Stimulated activated CD8-positive, alpha-beta memory T cell treated with anti-CD3 and anti-CD28 coated beads, Interleukin-7, amount 100 ng/mL, for 24 hours (primary cell): ENCODE measurements around the gene IKBKE.

ENCODE experiments used
- DNase-seq: peaks from one replicate; pipeline ENCODE4 v3.0.0-alpha.2; 2020; ENCODE audit warnings: low read depth

Gene IKBKE

DNA sequence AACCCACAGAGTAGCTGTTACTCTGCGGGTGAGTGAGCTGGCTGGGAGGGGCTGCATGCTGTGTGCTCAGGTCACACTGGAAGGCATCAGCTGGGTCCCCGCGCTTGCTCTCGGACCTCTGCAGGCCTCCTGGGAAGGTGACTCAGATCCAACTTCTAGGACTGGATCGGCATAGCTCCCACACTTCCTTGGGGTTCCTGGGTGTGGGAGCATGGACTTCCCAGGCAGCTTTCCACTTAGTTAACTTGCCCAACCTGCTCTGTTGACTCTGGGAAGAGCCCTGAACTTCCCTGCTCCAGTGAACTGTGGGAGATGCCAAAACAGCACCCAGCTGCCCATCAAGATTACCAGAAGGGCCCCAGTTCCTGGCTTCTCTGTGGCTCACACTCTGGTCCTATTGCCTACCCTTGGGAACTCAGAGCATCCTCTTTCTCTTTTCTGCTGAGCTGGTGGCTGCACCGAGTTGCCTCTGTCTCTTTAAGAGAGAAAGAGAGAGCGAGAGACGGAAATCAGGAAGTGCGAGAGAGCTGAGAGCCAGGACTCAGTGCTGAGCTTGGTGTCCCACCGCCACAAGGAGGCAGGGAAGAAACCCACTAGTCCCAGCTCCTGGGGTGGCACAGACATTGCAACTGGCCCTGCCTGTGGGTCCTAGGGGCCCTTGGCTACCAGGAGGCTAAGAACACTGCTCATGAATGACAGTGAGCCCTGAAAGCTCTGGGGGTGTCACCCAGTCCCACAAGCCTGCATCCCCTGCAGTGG, at the start of gene IKBKE:
IKBKE (plus strand) TSS at position 544 of the 759 bp plus-strand sequence. CDS start 2,752 bp downstream, outside the sequence.
- no peak for DNase-seq

DNA sequence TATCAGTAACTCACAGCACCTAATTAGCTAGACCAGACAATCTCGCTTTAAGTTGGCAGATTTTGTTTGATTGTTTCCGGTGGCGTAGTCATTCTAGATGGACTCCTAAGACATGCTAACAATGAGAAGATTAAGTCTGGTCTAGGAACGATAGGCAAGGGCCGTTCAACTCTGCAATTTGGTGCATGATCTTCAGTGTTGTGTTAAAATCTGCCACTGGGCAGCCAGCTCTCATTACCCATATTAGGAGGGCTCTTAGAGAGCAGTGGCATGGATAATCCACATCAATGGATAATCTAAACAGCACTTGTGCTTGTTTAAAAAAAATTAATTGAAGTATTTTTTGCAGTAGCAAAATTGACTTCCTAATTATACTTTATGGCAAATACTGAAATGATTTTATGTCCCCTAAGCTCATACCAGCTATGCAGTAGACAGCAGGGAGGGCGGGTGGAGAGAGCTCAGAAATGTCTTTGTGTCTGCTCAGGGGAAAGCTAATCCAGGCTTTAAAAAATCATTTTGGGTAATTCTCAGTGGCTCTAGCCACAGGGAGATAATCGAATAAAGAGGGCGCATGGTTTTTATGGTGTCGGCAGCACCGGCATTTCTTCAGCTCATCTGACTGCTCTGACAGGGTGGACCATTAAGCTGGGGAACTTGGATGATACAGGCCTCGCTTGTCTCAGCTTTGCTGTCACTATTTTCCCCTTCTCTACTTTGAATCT, 48.5 kb upstream of the IKBKE start:
- no peak for DNase-seq

DNA sequence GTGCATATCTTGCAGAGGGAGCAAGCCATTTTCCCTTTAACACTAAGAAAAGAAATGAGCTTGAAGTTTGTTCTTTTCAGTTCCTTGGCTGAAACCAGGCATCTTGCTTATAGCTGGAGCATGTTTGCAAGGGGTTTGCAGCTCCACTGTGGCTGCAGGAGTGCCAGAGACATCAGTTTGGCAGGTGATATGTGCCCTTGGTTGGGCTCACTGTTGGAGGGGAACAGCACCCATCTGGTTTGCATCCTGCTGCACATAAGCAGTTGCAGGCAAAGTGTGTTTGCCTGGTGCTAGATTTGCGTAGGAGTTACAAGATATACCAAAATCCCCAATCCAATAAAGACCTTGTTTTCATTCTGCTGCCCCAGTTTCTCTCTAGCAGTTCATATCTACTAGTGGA, 47.8 kb upstream of the IKBKE start:
- DNase-seq, result no peak

DNA sequence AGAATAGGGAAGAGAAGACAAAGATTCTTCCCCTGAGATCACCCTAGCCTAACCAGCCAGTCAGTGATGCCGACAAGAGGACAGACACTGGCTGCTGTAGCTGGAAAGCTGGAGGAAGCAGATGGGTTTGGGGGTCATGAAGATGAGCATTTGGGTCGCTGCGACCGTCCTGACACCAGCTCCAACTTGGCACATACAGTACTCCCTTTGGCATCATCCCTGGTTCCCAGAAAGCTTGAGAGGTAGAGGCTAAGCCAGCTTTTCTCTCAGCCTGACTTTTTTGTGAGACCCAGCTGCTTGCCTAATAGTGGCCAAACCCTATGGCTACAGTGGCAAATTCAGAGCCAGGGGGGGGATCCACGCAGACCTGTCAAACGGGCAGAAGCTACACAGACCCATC, 43.0 kb upstream of the IKBKE start:
- DNase-seq, result no peak

DNA sequence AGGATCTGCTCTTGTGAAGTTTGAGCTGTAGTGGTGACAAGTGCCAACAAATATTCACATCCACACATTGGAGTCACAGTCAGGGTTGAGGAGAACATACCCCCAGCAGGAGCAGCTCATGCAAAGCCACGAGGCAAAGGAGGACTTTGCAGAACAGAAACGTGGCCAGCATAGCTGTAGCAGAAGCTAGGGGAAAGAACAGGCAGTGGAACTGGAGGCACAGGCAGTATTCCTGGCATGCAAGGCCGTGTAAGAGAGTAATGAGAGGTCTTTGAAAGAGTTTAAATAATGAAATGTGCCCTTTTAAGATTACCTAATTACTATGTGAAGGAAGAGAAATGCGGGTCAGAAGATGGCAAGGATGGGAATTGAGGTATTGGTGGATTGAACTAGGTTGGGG, 40.9 kb upstream of the IKBKE start:
- no peak for DNase-seq

DNA sequence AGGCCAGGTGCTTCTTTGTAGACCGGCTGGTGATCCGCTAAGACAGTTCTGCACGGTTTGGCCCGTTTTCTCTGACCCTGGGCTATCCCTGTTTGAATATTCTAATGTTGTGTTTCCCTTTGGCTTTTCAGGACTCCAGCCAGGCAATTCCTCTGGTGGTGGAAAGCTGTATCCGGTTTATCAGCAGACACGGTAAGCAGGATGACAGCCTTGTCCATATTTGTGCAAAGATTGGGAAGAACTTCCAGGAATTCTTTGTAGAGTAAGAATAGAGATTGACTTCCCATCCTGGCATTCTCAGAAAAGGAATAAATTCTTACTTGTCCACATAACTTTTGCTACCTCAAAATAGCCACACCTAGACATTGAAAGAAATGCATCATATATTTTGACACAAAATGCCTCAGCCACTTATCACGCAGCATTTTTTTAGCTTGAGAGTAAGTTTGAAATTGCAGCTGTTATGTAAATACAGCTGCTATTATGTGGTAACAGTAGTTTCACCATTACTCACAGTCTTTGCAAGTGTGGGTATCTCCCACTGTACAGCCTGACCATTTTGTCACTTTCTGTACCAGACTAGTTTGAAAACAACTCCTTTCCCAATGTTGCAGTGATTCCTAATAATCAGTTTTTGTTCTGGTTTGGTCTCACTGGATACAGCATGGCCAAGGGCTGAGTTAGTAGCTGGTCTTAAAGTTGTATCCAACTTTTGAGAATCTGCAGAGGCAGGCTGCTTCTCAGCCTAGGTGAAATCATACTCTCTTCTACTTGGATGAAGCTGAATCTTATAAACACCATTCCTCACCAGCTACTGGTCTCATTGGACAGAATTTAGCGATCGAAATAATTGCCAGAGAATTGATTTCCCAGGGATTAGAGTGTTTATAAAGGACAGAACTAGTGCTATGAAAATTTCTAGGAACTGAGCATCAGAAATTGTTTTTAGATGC, 40.0 kb upstream of the IKBKE start:
- DNase-seq, result no peak

DNA sequence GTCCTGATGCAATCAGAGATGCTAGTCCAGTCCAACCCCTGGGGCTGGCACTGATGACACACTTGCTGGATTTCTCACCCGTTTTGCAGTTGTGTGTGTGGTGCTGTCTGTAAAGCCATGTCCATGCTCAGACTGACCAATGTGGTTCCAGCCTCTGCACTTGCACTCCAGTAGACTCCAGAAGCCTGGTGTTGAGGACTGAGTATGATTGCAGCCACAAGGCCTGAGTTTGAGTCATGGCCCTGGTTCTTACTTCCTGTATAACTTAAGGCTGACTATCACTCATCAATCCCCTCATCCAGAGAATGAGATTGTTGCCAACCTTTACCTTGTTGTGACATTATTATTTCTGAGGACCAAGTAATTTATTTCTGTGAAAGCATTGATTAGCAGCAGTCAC, 34.8 kb upstream of the IKBKE start:
- DNase-seq, result no peak

DNA sequence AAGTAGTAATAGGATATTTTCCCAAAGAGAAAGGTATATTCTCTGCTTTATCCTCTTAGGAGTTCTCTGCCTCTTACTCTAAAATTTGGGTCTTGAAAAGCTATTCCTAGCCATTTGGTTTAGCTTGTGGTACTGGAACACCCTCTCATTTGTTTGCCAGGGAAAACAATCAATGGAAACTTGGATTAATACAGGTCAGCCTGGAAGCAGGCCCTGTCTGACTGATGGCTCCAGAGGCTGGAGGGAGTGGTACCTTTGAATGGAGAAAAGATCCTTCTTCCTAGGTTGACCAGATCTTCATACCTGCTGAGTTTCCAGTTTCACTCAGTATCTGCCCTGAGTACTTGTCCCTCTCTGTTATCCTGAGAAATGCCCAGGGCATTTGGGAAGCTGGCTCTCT, 31.7 kb upstream of the IKBKE start:
- DNase-seq, result no peak

DNA sequence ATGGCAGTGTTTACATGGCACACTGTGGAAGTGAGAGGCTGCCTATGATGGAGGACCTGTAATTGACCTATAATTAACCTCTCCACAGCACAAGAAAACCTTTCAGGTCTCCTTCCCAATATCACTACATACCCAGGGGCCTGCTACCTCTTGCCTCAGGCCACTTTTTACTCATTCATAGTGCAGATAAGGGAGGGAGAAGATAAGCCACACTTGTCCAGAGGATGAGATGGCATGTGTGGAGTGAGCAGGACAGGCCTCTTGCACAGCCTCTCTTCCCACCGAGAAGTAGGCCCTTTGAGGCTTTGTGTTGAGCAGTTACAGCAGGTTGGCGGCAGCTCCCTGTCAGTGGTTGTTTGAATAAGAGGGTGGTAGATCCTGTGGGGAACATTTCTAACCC, 31.1 kb upstream of the IKBKE start:
- no peak for DNase-seq

DNA sequence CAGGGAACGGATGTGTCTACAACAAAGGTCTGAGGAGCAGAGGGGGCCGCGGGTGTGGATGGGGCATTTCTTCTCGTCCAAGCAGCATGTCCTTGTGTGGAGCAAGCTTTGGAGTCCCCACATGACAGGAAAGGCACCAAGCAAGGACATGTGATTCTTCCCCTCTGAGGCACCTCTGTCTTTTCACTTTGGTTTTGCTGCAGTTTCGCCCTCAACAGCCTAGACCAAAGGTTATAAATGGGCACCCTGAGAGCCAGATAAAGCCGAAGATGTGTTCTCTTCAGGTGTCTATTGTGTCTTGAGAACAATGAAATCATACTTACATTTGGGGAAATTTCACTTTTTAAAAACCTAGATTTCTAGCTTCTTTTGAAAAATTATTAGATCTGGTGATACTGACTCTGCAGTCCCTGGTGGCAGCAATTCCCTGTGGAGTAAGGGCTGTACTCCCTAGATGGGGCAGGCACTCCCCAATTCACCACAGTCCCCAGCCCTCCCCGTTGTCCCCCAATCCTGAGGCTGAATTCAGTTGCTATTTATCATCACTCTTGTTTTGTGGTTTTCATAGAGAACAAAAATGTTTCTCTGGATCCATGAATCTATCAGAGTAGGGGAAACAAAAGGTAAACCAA, 28.8 kb upstream of the IKBKE start:
- DNase-seq, result no peak

DNA sequence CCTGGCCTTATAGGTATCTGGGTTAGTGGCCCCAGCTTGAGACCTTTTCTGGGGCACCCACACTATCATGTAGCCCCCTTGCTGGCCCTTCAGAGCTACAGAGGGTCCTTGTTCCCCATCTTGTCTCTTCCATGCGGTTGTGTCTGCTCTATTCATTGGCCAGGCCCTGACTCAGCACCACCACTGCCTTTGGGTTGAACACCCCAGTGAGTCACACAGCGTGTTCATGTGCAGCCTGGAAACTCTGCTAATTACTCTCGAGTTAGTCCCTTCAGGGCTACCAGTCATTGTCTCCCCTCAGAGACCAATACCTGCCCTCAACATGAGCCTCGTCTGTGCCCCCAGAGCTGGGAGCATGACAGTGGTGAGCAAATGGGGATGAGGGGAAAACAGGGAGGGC, 28.2 kb upstream of the IKBKE start:
- DNase-seq, result no peak

DNA sequence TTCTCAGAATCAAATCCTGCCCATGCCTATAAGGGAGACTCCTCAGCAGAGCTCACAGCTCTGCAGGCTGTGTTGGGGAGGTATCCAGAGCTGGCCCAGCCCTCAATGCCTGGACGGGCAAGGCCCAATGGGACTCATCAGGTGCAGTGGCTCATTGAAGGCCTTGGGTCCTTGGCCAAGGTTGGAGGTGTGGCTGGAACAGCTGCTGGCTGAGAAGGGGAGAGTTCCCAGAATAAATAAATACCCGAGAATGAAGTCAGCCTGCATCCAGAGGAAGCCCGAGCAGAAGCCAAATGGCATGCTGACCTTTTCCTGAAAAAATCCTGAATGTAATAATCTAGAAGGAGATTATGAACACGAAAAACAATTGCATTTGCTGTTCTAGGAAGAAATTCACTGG, 25.2 kb upstream of the IKBKE start:
- DNase-seq, result no peak

DNA sequence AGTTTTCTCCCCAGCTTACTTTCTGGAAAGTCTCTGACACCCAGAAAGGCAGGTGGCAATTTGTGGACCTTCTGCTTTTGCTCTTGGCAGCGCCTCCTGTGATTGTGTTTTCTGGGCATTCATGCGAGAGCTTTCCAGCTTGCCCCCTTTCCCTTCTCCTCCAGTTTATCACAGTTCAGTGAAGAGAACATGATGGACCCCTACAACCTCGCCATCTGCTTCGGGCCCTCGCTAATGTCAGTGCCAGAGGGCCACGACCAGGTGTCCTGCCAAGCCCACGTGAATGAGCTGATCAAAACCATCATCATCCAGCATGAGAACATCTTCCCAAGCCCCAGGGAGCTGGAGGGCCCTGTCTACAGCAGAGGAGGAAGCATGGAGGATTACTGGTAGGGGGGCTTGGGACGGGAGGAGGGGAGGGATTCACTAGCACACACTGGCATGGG, 24.3 kb upstream of the IKBKE start:
- no peak for DNase-seq

DNA sequence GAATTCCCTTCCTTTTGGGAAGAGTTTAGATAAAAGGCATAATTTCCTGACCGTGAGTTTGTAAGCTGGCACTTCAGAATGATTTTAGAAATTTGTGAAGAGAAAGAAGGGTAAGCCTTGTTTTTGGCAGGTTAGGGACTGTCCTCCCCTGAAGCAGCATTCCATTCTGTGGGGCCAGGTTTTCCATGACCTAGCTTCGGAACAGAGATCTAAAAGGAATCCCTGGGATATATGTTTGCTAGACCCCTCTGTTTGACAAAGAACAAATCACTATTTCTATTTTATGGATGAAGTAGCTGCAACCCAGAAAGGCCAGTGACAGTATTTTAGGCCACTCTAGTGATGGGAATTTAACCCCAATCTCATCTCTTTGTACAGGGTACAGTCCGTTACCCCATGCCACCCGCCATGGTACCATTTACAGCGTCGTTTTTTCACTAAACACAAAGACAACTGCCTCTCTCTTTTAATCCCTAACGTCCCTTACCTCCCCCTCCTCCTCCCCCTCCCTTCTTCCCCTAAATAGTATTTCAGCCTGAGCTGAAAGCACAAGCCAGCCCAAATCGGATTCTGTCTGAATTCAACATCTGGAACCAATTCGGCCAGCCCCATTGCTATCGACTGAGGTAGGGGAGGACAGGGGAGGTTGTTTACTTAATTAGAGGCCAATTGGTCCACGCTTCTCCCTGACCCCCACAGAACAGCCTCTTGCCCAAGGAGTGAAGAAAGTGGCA, 23.4 kb upstream of the IKBKE start:
- DNase-seq, result no peak

DNA sequence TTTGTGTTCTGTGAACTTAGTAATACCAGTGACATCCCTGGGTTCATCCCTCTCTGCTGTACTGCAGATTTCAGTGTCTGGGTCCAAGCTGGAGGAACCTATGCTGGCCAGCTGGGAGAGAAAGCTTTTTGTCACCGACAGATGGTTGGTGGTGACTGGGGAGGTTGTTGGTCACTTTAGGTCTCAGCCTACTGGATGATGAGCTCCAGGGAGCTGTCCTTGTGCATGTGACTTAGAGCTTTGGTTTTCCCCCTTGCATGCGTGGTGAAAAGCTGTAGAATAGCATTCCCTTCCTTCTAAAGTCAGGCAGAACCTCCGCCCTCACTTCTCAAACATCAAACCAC, 22.9 kb upstream of the IKBKE start:
- DNase-seq, result no peak

DNA sequence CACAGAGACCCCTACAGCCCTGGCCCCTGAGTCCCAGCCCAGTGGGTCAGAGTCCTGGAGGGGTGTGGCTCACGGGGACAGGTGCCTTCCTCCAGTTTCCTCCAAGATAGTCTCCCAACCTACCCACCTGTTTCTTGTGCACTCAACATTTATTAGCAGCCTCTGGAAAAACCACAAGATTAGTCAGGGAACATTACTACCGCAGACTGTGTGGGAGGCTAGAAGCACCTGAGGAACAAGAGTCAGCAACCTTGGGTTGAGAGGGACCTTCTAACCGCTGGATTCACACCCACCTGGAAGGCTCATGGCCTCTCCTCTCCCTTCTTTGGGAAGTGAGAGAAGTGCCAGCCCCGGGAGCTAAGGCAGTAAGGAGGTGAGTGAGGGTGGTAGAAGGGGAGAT, 22.5 kb upstream of the IKBKE start:
- no peak for DNase-seq

DNA sequence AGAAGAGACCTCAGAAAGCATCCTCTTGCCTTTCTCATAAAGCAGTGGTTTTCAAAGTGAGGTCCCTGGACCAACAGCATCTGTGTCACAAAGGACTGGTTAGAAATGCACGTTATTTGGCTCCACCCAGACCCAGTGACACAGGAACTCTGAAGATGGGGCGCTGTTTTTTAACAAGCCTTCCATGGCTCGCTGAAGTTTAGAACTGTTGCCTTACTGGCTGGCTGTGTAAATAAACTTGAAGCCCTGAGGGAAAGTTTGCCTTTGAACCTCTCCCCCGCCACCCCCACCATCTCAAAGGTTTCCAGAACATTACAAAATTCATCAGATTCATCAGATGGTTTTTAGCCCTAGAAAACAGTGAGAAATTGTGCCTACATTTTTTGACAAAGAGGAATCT, 21.8 kb upstream of the IKBKE start:
- no peak for DNase-seq

DNA sequence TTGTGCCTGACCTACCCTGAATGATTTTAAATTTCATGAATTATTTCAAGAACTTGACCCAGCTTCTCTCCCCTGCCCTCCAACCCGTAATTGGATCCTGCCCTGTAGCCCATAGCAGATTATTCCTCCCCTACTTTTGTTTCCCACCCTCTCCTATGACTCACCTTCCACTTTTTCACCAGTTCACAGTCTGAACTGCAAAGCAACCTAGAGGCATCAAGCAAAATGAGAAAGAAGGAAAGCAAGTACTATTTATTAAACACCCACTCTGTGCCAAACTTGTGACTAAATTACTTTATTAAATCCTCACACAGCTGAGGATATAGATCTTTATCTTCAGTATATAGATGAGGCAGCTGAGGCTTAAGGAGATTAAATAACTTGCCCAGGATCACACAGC, 20.7 kb upstream of the IKBKE start:
- DNase-seq, result no peak

DNA sequence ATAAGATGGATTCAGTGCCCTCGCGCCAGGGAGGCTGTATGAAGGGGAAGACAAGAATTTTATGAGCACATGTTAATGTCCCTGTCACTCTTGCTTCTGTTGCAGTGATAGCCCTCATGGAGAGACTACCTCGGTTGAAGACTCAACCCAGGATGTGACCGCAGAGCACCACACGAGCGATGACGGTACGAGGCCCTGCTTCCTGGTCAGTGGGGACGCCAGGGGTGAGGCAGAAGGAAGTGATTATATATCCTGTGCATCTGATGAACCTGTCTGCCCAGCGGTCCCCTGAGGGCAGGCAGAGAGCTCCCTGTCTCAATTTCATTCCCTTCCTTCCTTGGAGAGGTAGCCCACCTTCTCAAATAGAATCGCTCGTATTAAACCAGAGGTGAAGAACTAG, 20.0 kb upstream of the IKBKE start:
- no peak for DNase-seq

DNA sequence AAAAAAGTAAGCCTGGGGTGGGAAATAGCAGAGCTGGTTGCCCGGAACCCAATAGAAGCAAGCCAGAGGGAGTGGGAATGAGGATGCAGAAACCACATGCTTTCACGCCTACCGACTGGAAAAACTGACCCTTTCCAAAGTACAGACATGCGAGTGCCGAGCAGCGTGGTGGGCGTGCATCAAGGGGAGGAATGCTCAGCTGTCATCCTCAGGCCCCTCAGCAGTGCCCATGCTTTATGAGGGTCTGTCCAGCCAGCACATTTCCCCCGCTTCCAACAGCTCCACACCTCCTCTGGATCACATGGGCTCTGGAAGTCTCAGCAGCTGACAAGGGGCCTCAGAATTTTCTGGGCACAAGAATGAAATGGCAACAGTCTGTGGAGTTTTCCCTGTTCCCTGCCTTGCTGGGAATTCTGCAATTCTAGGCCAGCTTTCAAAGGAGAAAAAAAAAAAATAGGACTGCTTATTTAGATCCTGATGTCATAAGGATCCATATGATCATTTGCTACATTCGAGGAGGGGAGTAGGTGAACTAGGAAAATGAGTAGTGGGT, 19.1 kb upstream of the IKBKE start:
- no peak for DNase-seq

DNA sequence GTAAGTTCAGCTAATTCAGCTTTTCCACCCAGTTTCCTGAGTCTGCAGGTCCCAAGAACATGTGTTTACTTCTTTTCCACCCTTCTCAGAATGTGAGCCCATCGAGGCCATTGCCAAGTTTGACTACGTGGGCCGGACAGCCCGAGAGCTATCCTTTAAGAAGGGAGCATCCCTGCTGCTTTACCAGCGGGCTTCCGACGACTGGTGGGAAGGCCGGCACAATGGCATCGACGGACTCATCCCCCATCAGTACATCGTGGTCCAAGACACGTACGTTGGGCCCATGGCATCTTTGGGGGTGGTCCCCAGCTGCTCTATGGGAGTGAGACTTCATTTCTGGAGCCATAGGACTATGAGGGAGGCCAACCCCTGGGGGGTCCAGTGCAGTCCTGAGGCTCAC, 17.2 kb upstream of the IKBKE start:
- no peak for DNase-seq
